IMR-90 (cell line): ENCODE measurements around the gene INSYN1. TPM values are rescaled to one million over a fixed set of nuclear protein-coding genes. Genes with fewer than 3 reads are reported as not detected.

Experiments
- ATAC-seq: fragments of 200-7000 bp; cut with Tn5 transposase; 2 replicates; pipeline ENCODE4 v1.9.1; 2020; ENCODE audit warnings: low read depth, mild to moderate bottlenecking, moderate library complexity
- BruUV-seq: library from RNA; stranded (reverse); fragments of 400-500 nt; replicated peaks from 2 replicates; lab custom pipeline; 2021; lab: Mats Ljungman, UMichigan
- CTCF ChIA-PET: fragments of 300-600 bp; formaldehyde crosslinking; extraction: SDS; loops from one replicate; lab custom pipeline; 2021; ENCODE audit warnings: antibody characterized with exemption; lab: Yijun Ruan, JAX
- POLR2A ChIA-PET: fragments of 300-600 bp; sonication (Branson Sonifier 250); formaldehyde crosslinking; loops from one replicate; lab custom pipeline; 2022; ENCODE audit warnings: antibody characterized with exemption; ENCODE audit not compliant: unreplicated experiment; lab: Charles Lee
- DNase-seq: peaks from one replicate; pipeline ENCODE4 v3.0.0; 2013
- H2AFZ ChIP-seq: replicated peaks from 2 replicates; pipeline ENCODE3; 2013; ENCODE audit warnings: low read length, mild to moderate bottlenecking; ENCODE audit not compliant: poor library complexity
- H2AK5ac ChIP-seq: 2 replicates; pipeline ENCODE4 v1.6.1; 2013; ENCODE audit warnings: low read depth, low read length, inconsistent platforms
- H2AK9ac ChIP-seq: replicated peaks from 2 replicates; pipeline ENCODE3; 2013; ENCODE audit warnings: mild to moderate bottlenecking, low read depth, low read length, moderate library complexity; ENCODE audit not compliant: poor library complexity
- H2BK120ac ChIP-seq: 2 replicates; pipeline ENCODE4 v1.6.1; 2013; ENCODE audit warnings: low read depth, low read length, inconsistent platforms
- H2BK15ac ChIP-seq: 3 replicates; pipeline ENCODE4 v1.6.1; 2013; ENCODE audit warnings: low read depth, low read length, inconsistent platforms
- H2BK20ac ChIP-seq: 2 replicates; pipeline ENCODE4 v1.6.1; 2013; ENCODE audit warnings: low read depth, mild to moderate bottlenecking, inconsistent platforms, low read length, moderate library complexity
- H2BK5ac ChIP-seq: 2 replicates; pipeline ENCODE4 v1.6.1; 2013; ENCODE audit warnings: mild to moderate bottlenecking, low read depth, low read length, inconsistent platforms; ENCODE audit not compliant: poor library complexity, severe bottlenecking
- H3K14ac ChIP-seq: replicated peaks from 2 replicates; pipeline ENCODE4 v1.6.1; 2013; ENCODE audit warnings: low read depth, low read length, inconsistent platforms
- H3K18ac ChIP-seq: 2 replicates; pipeline ENCODE4 v1.6.1; 2013; ENCODE audit warnings: low read depth, low read length, control low read depth
- H3K23ac ChIP-seq: 2 replicates; pipeline ENCODE4 v1.6.1; 2013; ENCODE audit warnings: low read depth, low read length, inconsistent platforms
- H3K27ac ChIP-seq: 2 replicates; pipeline ENCODE4 v1.5.1; 2013; ENCODE audit warnings: mild to moderate bottlenecking, control low read depth, low read length; ENCODE audit not compliant: insufficient read depth
- H3K27me3 ChIP-seq: 2 replicates; pipeline ENCODE4 v1.6.1; 2013; ENCODE audit warnings: low read length; ENCODE audit not compliant: control insufficient read depth, insufficient read depth
- H3K36me3 ChIP-seq: 2 replicates; pipeline ENCODE4 v1.6.1; 2013; ENCODE audit warnings: low read length, mixed read lengths; ENCODE audit not compliant: control insufficient read depth, insufficient read depth
- H3K4ac ChIP-seq: 2 replicates; pipeline ENCODE4 v1.6.1; 2013; ENCODE audit warnings: low read depth, low read length, inconsistent platforms
- H3K4me1 ChIP-seq: 2 replicates; pipeline ENCODE4 v1.6.1; 2013; ENCODE audit warnings: low read length, mixed read lengths; ENCODE audit not compliant: control insufficient read depth, insufficient read depth
- H3K4me2 ChIP-seq: 2 replicates; pipeline ENCODE4 v1.6.1; 2013; ENCODE audit warnings: low read depth, mild to moderate bottlenecking, control low read depth, low read length, moderate library complexity
- H3K4me3 ChIP-seq: 2 replicates; pipeline ENCODE4 v1.5.1; 2013; ENCODE audit warnings: low read depth, mild to moderate bottlenecking, control low read depth, low read length, moderate library complexity; ENCODE audit not compliant: insufficient read depth
- H3K56ac ChIP-seq: 2 replicates; pipeline ENCODE4 v1.6.1; 2013; ENCODE audit warnings: low read length, inconsistent platforms; ENCODE audit not compliant: insufficient read depth; ENCODE audit errors: extremely low read depth
- H3K79me1 ChIP-seq, 2 experiments: 2 replicates each; pipeline ENCODE4 v1.6.1; 2013; ENCODE audit warnings: low read length in 2 of 2, inconsistent platforms in 1 of 2, low read depth in 1 of 2
- H3K9ac ChIP-seq: 2 replicates; pipeline ENCODE4 v1.6.1; 2013; ENCODE audit warnings: low read depth, low read length, control low read depth
- H3K9me1 ChIP-seq: 2 replicates; pipeline ENCODE4 v1.6.1; 2013; ENCODE audit warnings: low read length, inconsistent platforms; ENCODE audit not compliant: insufficient read depth
- H3K9me3 ChIP-seq: 2 replicates; pipeline ENCODE4 v1.6.1; 2013; ENCODE audit warnings: low read length; ENCODE audit not compliant: control insufficient read depth, insufficient read depth
- H4K20me1 ChIP-seq: 2 replicates; pipeline ENCODE4 v1.6.1; 2013; ENCODE audit warnings: low read length, inconsistent platforms; ENCODE audit not compliant: insufficient read depth
- H4K5ac ChIP-seq: 2 replicates; pipeline ENCODE4 v1.6.1; 2013; ENCODE audit warnings: mild to moderate bottlenecking, low read depth, low read length, control low read depth
- H4K8ac ChIP-seq, 2 experiments: 2 replicates each; pipeline ENCODE4 v1.6.1; 2013; ENCODE audit warnings: low read depth in 2 of 2, low read length in 2 of 2, control low read depth in 1 of 2, inconsistent platforms in 1 of 2
- H4K91ac ChIP-seq: 2 replicates; pipeline ENCODE4 v1.6.1; 2013; ENCODE audit warnings: low read depth, low read length, inconsistent platforms; ENCODE audit not compliant: insufficient read depth
- CEBPB ChIP-seq: IDR thresholded peaks from 2 replicates; pipeline ENCODE4 v1.6.1; 2012; ENCODE audit warnings: low read depth, low read length, improper control_type of control experiment
- CTCF ChIP-seq: conservative IDR thresholded peaks from 2 replicates; pipeline ENCODE4 v1.5.1; 2012; ENCODE audit warnings: mild to moderate bottlenecking, low read depth, low read length, improper control_type of control experiment
- MAFK ChIP-seq: IDR thresholded peaks from 2 replicates; pipeline ENCODE4 v1.6.1; 2012; ENCODE audit warnings: low read depth, low read length, improper control_type of control experiment
- MAZ ChIP-seq: IDR thresholded peaks from 2 replicates; pipeline ENCODE4 v1.6.1; 2012; ENCODE audit warnings: low read depth, mild to moderate bottlenecking, low read length, improper control_type of control experiment, moderate library complexity, borderline replicate concordance
- MXI1 ChIP-seq: IDR thresholded peaks from 2 replicates; pipeline ENCODE4 v1.6.1; 2012; ENCODE audit warnings: low read depth, mild to moderate bottlenecking, low read length, moderate library complexity, borderline replicate concordance
- NFE2L2 ChIP-seq: fragments of 150-350 bp; IDR thresholded peaks from 2 replicates; pipeline ENCODE4 v1.6.1; 2016; ENCODE audit warnings: low read depth, mild to moderate bottlenecking, low read length
- POLR2A ChIP-seq: IDR thresholded peaks from 2 replicates; pipeline ENCODE4 v1.6.1; 2012; ENCODE audit warnings: mild to moderate bottlenecking, low read depth, low read length
- RAD21 ChIP-seq: IDR thresholded peaks from 2 replicates; pipeline ENCODE4 v1.6.1; 2012; ENCODE audit warnings: low read length, improper control_type of control experiment
- RCOR1 ChIP-seq: IDR thresholded peaks from 2 replicates; pipeline ENCODE4 v1.6.1; 2012; ENCODE audit warnings: mild to moderate bottlenecking, low read length, improper control_type of control experiment; ENCODE audit not compliant: insufficient replicate concordance
- RFX5 ChIP-seq: IDR thresholded peaks from 2 replicates; pipeline ENCODE4 v1.8.0; 2012; ENCODE audit warnings: low read depth, mild to moderate bottlenecking, low read length, moderate library complexity
- SMC3 ChIP-seq: fragments of 150-350 bp; IDR thresholded peaks from 2 replicates; pipeline ENCODE4 v1.6.1; 2016; ENCODE audit warnings: low read depth, mild to moderate bottlenecking, antibody characterized with exemption, low read length, moderate library complexity
- WGBS, 2 experiments: methylation state at CpG; one replicate each; pipeline versions ENCODE4 v1.1.5 to v1.1.7; 2013; ENCODE audit warnings: missing lambda C conversion rate in 2 of 2; ENCODE audit not compliant: insufficient read length in 1 of 2; ENCODE audit errors: extremely low coverage in 2 of 2; 5-methylcytosine and 5-hydroxymethylcytosine counted together
- dilution Hi-C: fragments of 300-500 bp; cut with HindIII; formaldehyde crosslinking; loops from one replicate; pipeline ENCODE4 v1.14.3; 2018; ENCODE audit warnings: low sequenced_read_pairs; ENCODE audit not compliant: unreplicated experiment
- in situ Hi-C: fragments of 300-500 bp; cut with MboI; formaldehyde crosslinking; loops from 3 replicates; pipeline ENCODE4 v1.14.3; 2019; ENCODE audit warnings: low sequenced_read_pairs, inconsistent platforms, mixed read lengths
- intact Hi-C: fragments of 100-400 bp; cut with micrococcal nuclease; formaldehyde crosslinking; loops from 2 replicates; pipeline ENCODE4 v1.10.0; 2022
- polyA plus RNA-seq, 3 experiments: library from polyadenylated mRNA; depleted of rRNA; stranded (reverse); fragments of >200 nt; gene quantifications; 2 replicates each; pipeline ENCODE4 v1.2.3, GENCODE V29; 2012; ENCODE audit warnings: low replicate concordance in 1 of 3
- total RNA-seq: library from RNA; depleted of rRNA; stranded (reverse); fragments of >200 nt; gene quantifications from 2 replicates; pipeline ENCODE4 v1.2.3, GENCODE V29; 2012

INSYN1 gene
- total and polyA plus RNA-seq, 2 of the 4 experiments (the other 2 are of a cell fraction), result 0.18 to 0.34 TPM

GRCh38 chr15:73757571-73757970 lies 4.4 kb upstream of the INSYN1 start (continued):
- TF ChIP-seq SMC3 (no peak), POLR2A (no peak), NFE2L2 (no peak), RCOR1 (no peak), RAD21 (no peak), RFX5 (no peak)

- Histone ChIP-seq H2BK20ac (no peak overlapping the region), H3K27me3 (peaks cover 79% of the 10 kb centered on the region), H3K4me2 (no peak overlapping the region), H2AK9ac (no peak overlapping the region), H3K36me3 (no peaks in the 10 kb centered on the region), H4K91ac (no peak overlapping the region), H3K23ac (no peak overlapping the region), H4K20me1 (no peaks in the 10 kb centered on the region; the same call in none of the 2 replicates), H3K9me3 (peaks cover 5% of the 10 kb centered on the region), H2AK5ac (no peak overlapping the region), H3K14ac (no peak overlapping the region), H3K4me1 (no peaks in the 10 kb centered on the region), H2AFZ (no peak overlapping the region), H3K9me1 (peaks cover 3% of the 10 kb centered on the region; the same call in 1 of the 2 replicates), H3K4me3 (no peak overlapping the region), H3K18ac (no peak overlapping the region), H2BK120ac (no peak overlapping the region), H3K4ac (no peak overlapping the region), H3K9ac (no peak overlapping the region), H2BK15ac (no peak overlapping the region), H3K56ac (no peak overlapping the region), H3K27ac (no peak overlapping the region), H4K5ac (no peak overlapping the region), H4K8ac (no peak overlapping the region), H2BK5ac (no peak overlapping the region), H3K79me1 (no peaks in the 10 kb centered on the region)
- dilution Hi-C loops, result no loop called here
- ChIA-PET CTCF (no interaction called here), POLR2A (no interaction called here)
- no peak for DNase-seq
- intact Hi-C loops, result no loop called here
- ATAC-seq, result no peak
- BruUV-seq, result no TSS peak
- whole genome bisulfite sequencing, 2 experiments, result no CpG with 5 or more reads among the region's 3 CpGs
- TF ChIP-seq NFE2L2, result no peak
- TF ChIP-seq MXI1, result no peak
- TF ChIP-seq CTCF, result no peak
- TF ChIP-seq MAFK, result peak; percentile 42
- no peak for TF ChIP-seq CEBPB
- no peak for TF ChIP-seq MAZ
- in situ Hi-C loops, result no loop called here
These were observed 3.9 kb upstream of the INSYN1 start for GRCh38 chr15:73756947-73757513.
